GM19023 (cell line): ENCODE data around the gene LLGL1.
A peak's percentile ranks its signal among the peaks of the same experiment; 100 is the strongest.
"Not testable (repeated sequence)": the region's sequence is repeated elsewhere in the genome, so short reads cannot be mapped to it uniquely, and the experiment has no call there.

Experiments
- ATAC-seq: cut with Tn5 transposase; IDR thresholded peaks from one replicate; pipeline ENCODE4 v1.9.1; 2021; ENCODE audit warnings: mild to moderate bottlenecking, moderate library complexity; ENCODE audit not compliant: unreplicated experiment

Gene LLGL1

GRCh38 chr17:18194394-18194793, 31.0 kb upstream of the LLGL1 start:
- no peak for ATAC-seq

DNA sequence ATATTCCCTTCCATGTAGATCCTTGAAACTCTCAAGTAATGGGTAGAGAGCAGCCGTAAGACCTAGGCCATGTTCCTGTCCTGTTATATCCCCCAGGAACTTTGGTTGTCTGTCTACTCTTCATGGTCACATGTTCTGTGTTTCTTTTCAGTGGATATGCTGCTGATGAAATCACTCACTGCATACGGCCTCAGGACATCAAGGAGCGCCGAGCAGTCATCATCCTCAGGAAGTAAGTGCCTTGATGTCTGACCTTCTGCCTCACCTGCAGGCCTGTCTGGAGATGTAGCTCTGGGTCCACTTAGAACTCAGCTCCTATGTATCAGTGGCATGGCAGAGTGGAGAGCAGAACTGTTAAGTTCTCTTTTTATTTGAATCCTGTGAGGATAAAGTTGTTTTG, 30.6 kb upstream of the LLGL1 start:
- no peak for ATAC-seq

DNA sequence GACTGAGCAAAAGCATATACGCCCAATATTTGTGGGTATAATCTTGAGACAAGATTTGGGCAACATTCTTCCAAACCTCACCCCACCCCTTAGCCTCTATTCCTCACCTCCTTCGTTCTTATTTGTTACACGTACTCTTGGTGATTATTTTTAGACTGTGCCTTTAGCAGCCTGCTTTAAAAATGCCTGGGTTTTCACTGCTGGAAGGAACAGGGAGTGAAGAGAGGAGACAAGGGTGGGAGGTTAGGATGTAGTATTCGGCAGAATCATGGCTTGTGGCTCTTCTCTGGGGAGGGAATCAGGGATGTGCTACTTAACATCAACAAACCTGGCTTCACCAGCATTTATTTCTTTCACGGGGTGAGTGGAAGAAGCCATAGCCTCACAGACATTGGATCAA, 30.2 kb upstream of the LLGL1 start:
- no peak for ATAC-seq

GRCh38 chr17:18197535-18198194, 27.8 kb upstream of the LLGL1 start:
- no peak for ATAC-seq

DNA sequence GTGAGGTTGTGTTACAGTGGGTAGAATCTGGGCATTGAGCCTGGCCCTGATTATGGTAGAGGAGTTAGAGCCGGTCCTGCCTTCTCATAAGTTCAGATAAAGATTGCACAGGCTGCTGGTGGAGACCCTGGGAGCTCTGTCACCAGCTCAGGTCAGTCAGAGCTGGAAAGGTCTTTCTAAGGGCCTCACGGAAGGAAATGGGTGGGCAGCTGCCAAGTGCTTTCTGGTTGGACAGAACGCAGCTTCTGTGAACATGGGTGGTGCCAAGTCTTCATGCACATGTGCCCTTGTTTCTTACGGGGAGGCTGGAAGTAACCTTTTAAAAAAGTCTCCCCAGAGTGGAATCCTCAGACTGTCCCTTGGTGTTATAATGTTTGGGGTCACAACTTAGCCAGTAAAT, 26.9 kb upstream of the LLGL1 start:
- ATAC-seq: no peak

GRCh38 chr17:18201108-18201507, 24.3 kb upstream of the LLGL1 start:
- ATAC-seq: no peak

GRCh38 chr17:18203308-18203707, 22.1 kb upstream of the LLGL1 start:
- no peak for ATAC-seq

DNA sequence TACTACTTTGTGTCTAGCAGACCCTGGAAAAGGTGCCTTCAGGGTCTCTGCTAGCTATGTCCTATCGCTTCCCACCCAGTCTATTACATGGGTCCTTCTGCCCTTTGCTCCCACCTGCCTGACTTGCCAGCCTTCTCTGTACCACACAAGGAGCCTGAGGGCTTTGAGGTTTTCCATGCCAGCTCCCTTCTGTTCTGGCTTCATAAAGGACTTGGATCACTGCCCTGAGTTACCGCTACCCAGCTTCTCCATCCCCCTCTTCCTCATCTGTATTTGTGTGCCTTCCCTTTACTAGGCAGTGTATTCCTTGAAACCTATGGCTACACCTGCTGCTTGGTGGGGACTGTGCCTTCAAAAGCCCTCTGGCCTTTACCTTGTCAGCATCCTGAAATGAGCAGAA, 19.6 kb upstream of the LLGL1 start:
- ATAC-seq: no peak

GRCh38 chr17:18206962-18207361, 18.5 kb upstream of the LLGL1 start:
- ATAC-seq: no peak

DNA sequence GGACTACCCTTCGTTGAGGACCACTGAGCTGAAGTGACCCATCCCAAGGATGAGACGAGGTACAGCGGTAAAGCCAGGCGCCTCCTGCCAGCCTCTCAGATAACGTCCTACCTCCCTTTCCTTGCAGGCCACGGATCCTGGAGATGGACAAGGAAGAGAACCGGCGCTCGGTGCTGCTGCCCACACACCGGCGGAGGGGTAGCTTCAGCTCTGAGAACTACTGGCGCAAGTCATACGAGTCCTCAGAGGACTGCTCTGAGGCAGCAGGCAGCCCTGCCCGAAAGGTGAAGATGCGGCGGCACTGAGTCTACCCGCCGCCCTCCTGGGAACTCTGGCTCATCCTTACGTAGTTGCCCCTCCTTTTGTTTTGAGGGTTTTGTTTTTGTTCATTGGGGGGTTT, 17.3 kb upstream of the LLGL1 start:
- no peak for ATAC-seq

DNA sequence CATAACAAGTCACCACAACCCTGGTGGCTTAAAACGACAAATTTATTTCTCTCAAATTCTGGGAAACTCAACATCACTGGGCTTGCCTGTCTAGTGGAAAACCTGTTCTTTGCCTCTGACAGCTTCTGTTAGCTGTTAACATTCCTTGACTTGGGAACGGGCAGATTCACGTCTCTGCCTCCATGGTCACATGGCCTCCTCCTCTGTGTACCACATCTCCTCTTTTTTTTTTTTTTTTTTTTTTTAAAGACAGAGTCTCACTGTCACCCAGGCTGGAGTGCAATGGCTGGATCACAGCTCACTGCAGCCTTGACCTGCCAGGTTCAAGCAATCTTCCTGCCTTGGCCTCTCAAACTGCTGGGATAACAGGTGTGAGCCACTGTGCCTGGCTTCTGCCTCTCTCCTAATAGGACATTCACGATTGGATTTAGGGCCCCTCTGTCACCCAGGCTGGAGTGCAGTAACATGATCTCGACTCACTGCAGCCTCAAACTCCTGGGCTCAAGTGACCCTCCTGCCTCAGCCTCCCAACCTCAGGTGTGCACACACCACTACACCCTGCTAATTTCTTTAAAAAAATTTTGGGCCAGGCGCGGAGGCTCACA, 11.7 kb upstream of the LLGL1 start:
- ATAC-seq: no peak

DNA sequence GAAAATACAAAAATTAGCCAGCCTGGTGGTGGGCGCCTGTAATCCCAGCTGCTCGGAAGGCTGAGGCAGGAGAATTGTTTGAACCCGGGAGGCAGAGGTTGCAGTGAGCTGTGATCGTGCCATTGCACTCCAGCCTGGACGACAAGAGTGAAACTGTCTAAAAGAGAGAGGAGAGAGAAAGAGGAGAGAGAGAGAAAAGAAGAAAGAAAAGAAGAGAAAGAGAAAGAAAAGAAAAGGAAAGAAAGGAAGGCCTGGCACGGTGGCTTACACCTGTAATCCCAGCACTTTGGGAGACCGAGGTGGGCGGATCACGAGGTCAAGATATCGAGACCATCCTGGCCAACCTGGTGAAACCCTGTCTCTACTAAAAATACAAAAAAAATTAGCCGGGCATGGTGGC, 8.5 kb upstream of the LLGL1 start:
- not testable (repeated sequence) for ATAC-seq

DNA sequence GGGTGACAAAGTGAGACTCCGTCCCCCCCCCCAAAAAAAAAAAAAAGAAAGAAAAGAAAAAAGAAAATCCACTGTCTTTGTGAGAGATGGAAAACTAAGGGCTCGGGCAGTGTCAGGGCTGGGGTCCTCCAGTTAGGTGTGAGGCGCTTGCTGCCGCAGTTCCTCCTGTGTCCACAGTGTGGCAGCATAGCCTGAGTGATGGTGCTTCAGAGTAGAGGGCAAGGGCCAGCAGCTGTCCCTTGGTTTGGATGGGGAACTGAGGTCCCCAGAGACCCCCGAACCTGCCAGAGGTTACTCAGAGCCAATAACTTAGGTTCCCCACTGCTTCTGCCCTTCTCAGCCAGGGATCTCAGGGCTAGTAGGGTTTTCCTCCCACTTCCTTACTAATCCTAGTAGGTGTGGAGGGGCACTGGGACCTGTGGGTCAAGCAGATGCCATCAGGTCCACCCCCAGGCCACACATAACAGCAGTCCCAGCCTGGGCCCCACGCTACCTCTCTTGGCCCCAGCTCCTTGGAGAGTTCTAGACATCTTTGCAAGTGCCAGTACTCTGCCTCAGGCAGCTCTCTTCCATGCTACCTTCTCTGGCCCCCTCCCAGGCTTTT, 7.9 kb upstream of the LLGL1 start:
- no peak for ATAC-seq

DNA sequence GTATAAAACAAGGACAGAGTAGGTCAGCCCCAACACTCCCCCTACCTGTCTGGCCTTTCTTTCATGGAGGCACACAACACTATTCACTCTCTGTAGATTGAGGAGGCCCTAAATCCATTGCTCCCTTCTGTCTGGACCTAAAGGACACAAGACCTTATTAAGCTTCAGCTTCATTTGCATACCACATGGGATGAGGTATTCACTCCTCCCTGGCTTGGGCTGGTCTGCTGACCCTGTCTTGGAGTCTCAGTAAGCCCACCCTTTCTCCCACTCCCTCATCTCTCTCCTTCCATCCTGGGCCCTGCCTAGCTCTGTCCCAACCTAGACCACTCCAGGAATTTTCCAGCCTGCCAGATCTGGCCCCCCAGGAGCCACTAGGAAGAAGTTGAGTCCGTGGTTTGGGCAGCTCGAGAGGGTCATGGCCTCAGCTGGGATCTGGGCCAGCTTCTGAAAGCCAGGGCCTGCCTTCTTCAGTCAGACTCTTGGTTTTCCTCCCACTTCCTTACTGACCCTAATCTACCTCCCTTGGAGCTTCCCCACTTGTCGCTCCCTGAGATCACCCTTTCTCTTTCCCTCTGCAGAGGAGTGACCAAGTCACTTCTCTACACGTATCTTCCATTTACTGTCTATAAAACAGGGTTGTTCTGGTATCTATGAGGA, 6.5 kb upstream of the LLGL1 start:
- ATAC-seq: no peak

DNA sequence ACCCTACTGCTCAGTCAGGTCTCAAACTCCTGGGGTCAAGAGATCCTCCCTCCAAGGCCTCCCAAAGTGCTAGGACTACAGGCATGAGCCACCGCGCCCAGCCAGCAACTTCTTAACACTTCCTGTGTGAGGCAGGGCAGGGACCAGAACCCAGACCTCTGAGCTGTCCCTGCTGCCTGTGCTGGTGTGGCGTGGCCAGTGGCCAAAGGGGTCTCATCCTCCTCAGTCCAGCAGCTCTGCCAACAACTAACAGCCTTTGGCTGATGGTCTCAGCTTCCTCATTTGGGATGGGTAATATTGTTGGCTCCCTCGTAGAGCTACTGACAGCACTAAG, 1.4 kb upstream of the LLGL1 start:
- ATAC-seq: no peak

GRCh38 chr17:18224387-18225120, 881 bp upstream of the LLGL1 start:
- no peak for ATAC-seq

GRCh38 chr17:18225642-18226283, 328 bp downstream of the LLGL1 start:
- ATAC-seq: peak; percentile 24

DNA sequence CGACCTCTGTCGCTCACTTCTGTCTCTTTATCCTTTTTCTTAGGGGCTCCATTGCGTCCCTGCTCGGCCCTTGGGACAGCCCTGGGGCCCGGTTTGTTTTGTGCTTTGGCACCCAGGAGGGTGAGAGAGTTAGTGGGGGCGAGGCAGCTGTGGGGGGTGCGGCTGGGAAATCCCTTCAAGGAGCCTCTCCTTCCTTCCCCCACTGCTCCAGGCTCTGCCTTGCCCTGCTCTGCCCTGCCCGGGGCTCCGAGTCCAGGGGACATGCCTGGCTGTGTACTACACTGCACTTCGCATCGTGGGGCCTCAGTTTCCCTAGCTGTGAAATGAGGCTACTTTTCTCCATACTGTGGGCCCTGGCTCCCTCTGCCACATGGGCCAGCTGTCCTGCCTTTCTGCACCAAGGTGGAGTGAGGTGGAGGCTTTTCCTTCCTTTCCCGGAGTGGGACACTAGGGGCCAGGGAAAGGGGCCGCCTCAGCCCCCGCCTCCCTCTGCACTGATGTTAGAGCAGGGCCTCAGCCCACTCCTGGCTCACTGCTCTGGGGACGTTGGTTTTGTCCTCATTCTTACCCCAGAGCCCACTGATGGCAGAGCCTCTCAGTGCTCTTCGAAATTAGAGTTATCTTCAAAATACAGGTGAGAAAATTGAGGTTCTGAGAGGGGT, 980 bp downstream of the LLGL1 start:
- ATAC-seq: no peak

GRCh38 chr17:18227635-18228034, 2.2 kb downstream of the LLGL1 start:
- no peak for ATAC-seq

DNA sequence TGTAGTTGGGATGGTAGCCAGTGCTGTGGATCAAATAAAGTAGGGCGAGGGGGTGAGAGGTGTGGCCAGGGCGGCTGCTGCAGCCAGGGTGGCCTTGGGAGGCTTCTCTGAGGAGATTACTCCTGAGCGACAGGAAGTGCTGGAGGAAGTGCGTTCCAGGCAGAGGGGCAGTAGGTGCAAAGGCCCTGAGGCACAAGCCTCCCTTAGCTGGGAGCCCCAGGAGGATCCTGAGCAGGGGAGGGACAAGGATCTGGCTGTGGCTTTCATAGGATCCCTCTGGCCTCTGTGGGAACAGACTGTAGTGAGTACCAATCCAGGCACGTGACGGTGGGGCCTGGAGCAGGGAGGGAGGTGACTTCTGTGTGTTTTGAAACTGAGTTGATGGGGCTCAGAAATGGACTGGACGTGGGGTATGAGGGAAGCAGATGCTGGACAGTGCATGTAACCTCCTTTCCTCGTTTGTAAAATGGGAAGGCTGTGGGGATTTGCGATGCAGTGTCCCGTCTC, 2.8 kb downstream of the LLGL1 start:
- no peak for ATAC-seq
